22Rv1 (cell line): ENCODE data around the gene MOV10L1.

Experiments
- H3K27ac ChIP-seq: fragments of 450-650 bp; 2 replicates; pipeline ENCODE4 v1.5.1; 2017
- CTCF ChIP-seq: fragments of 450-650 bp; IDR thresholded peaks from 2 replicates; pipeline ENCODE4 v1.5.1; 2017; ENCODE audit warnings: mild to moderate bottlenecking
- ZFX ChIP-seq: fragments of 450-650 bp; IDR thresholded peaks from 2 replicates; pipeline ENCODE4 v1.6.1; 2017; ENCODE audit warnings: antibody characterized with exemption, borderline replicate concordance

Gene MOV10L1

GRCh38 chr22:50173983-50174355 is 84.2 kb downstream of the MOV10L1 start:
- no peak for TF ChIP-seq ZFX
- no peak for TF ChIP-seq CTCF
- no peak overlapping the region for H3K27ac ChIP-seq

DNA sequence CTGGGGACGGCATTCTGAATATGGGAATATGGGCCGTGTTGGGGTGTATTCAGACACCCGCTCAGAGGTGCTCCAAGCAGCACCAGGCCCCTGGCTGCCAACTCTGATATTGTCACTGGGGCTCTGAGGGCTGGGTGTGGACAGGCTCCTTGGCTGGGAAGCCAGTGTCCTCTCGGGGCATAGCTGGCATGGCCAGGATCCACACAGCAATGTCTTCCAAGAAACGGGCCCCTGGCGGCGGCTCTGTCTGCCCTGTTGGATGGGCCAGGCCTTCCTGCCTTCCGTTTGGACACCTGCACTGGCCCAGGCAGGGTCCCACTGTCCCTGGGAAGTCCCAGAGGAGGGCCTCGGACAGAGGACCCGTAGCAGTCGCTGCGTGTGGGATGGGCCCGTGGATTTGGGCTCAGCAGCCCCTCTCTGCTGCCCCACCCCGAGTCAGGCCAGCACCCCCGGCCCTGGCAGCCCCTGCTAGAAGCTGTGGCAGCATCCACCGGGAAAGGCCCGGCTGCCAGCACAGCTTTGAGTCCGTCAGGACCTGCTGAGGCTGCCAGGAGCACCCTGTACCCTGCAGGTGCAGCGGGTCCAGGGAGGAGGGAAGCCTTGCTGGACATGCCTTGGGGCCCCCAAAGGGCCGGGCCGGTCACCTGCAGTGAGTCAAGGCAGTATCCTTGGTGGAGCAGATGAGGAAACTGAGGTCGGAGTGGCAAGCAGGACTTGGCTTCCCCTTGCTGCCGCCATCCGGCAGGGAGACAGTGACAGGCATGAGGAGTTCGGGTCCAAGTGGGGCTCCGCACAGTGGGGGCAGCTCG is 84.8 kb downstream of the MOV10L1 start:
- no peak overlapping the region for H3K27ac ChIP-seq
- TF ChIP-seq CTCF (no peak), ZFX (no peak)

DNA sequence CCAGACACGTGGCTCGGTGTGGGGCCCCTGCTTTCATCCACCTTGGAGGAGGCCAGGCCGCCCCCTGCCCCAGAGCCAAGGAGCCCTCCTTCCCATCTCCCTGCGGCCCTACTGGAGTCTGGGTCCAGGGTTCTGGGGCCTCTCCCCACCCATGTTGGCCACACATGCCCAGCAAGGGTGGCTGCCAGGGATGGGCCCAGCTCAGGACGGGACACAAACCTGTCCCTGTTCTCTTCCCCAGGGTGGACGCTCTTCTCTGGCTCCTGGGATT is 85.3 kb downstream of the MOV10L1 start:
- TF ChIP-seq CTCF (no peak), ZFX (no peak)

GRCh38 chr22:50175921-50176849 is 86.4 kb downstream of the MOV10L1 start:
- TF ChIP-seq CTCF (no peak), ZFX (no peak)

More for the DNA sequence above, 85.3 kb downstream of the MOV10L1 start:
- no peak overlapping the region for H3K27ac ChIP-seq

DNA sequence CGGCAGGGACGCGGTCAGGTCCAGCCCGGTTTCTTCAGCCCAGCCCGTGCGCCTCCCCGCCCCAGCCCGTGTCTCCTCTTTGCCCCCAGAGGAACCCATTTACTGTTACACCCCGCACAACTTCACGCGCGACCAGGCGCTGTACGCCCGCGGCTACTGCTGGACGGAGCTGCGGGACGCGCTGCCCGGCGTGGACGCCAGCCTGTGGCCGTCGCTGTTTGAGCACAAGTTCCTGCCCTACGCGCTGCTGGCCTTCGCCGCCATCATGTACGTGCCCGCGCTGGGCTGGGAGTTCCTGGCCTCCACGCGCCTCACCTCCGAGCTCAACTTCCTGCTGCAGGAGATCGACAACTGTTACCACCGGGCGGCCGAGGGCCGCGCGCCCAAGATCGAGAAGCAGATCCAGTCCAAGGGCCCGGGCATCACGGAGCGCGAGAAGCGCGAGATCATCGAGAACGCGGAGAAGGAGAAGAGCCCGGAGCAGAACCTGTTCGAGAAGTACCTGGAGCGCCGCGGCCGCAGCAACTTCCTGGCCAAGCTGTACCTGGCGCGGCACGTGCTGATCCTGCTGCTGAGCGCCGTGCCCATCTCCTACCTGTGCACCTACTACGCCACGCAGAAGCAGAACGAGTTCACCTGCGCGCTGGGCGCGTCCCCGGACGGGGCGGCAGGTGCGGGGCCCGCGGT is 87.2 kb downstream of the MOV10L1 start:
- no peak overlapping the region for H3K27ac ChIP-seq
- TF ChIP-seq ZFX (no peak), CTCF (no peak)

More at GRCh38 chr22:50175921-50176849, 86.4 kb downstream of the MOV10L1 start:
- H3K27ac ChIP-seq, result no peak overlapping the region

DNA sequence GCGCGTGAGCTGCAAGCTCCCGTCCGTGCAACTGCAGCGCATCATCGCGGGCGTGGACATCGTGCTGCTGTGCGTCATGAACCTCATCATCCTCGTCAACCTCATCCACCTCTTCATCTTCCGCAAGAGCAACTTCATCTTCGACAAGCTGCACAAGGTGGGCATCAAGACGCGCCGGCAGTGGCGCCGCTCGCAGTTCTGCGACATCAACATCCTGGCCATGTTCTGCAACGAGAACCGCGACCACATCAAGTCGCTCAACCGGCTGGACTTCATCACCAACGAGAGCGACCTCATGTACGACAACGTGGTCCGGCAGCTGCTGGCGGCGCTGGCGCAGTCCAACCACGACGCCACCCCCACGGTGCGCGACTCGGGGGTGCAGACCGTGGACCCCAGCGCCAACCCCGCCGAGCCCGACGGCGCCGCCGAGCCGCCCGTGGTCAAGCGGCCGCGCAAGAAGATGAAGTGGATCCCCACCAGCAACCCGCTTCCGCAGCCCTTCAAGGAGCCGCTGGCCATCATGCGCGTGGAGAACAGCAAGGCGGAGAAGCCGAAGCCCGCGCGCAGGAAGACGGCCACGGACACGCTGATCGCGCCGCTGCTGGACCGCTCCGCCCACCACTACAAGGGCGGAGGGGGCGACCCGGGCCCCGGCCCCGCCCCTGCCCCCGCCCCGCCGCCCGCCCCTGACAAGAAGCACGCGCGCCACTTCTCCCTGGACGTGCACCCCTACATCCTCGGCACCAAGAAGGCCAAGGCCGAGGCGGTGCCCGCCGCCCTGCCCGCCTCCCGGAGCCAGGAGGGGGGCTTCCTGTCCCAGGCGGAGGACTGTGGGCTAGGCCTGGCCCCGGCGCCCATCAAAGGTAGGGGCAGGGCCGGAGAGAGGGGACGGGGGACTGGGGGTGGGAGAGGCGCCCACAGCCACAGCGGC is 88.0 kb downstream of the MOV10L1 start:
- TF ChIP-seq CTCF (no peak), ZFX (no peak)

More for the DNA sequence above, 88.0 kb downstream of the MOV10L1 start:
- H3K27ac ChIP-seq, result no peak overlapping the region
